Measurements from ENCODE around the gene GBP7.

The GBP7 gene

GRCh38 chr1:89114662-89115061 lies 61.1 kb downstream of the GBP7 start:
- no peak for DNase-seq (ENCODE audit: low spot score)

GRCh38 chr1:89112871-89113613 lies 62.8 kb downstream of the GBP7 start:
- DNase-seq (ENCODE audit: low spot score), result no peak

- no peak for DNase-seq (ENCODE audit: low spot score)
Observed at GRCh38 chr1:89104687-89105086, 71.1 kb downstream of the GBP7 start.

- DNase-seq (ENCODE audit: low spot score), result no peak
Observed at GRCh38 chr1:89104147-89104546, 71.7 kb downstream of the GBP7 start.

- no peak for DNase-seq (ENCODE audit: low spot score)
Observed at GRCh38 chr1:89102021-89102420, 73.8 kb downstream of the GBP7 start.

- DNase-seq (ENCODE audit: low spot score), result no peak
Observed at GRCh38 chr1:89100412-89100811, 75.4 kb downstream of the GBP7 start.

- no peak for DNase-seq (ENCODE audit: low spot score)
Observed at GRCh38 chr1:89098857-89099256, 76.9 kb downstream of the GBP7 start.

GRCh38 chr1:89095737-89096136 lies 80.1 kb downstream of the GBP7 start:
- no peak for DNase-seq (ENCODE audit: low spot score)

GRCh38 chr1:89089962-89090361 lies 85.8 kb downstream of the GBP7 start:
- no peak for DNase-seq (ENCODE audit: low spot score)

- no peak for DNase-seq (ENCODE audit: low spot score)
Observed at GRCh38 chr1:89088572-89088971, 87.2 kb downstream of the GBP7 start.

- no peak for DNase-seq (ENCODE audit: low spot score)
Observed at GRCh38 chr1:89087241-89087640, 88.6 kb downstream of the GBP7 start.

- no peak for DNase-seq (ENCODE audit: low spot score)
Observed at GRCh38 chr1:89085781-89086180, 90.0 kb downstream of the GBP7 start.
